Small intestine (tissue), 7 donors: ENCODE data around the gene MUC20. TPM values are rescaled to one million over a fixed set of nuclear protein-coding genes. Genes with fewer than 3 reads are reported as not detected.

Experiments
- DNase-seq, 2 donors: peaks; one replicate each; pipeline versions ENCODE4 v3.0.0 to v3.0.0-alpha.2; 2013
- FAIRE-seq: peaks from 2 replicates; lab custom pipeline; 2012; peaks lifted over from hg19 to GRCh38; lab: Jason Lieb, UNC
- H3K27ac ChIP-seq, 3 donors: one replicate each; pipeline ENCODE4 v1.5.1; 2013; ENCODE audit warnings: low read length in 2 of 3, mild to moderate bottlenecking in 2 of 3, control low read depth in 1 of 3, inconsistent platforms in 1 of 3, low read depth in 1 of 3, moderate library complexity in 1 of 3
- H3K27me3 ChIP-seq, 3 donors: one replicate each; pipeline ENCODE4 v1.6.1; 2013; ENCODE audit warnings: low read length in 3 of 3, inconsistent platforms in 1 of 3; ENCODE audit not compliant: control insufficient read depth in 3 of 3, insufficient read depth in 3 of 3
- H3K36me3 ChIP-seq, 3 donors: one replicate each; pipeline ENCODE4 v1.6.1; 2013; ENCODE audit warnings: low read length in 3 of 3, inconsistent platforms in 1 of 3, low read depth in 1 of 3, mild to moderate bottlenecking in 1 of 3, moderate library complexity in 1 of 3; ENCODE audit not compliant: control insufficient read depth in 3 of 3, insufficient read depth in 2 of 3
- H3K4me1 ChIP-seq, 3 donors: one replicate each; pipeline ENCODE4 v1.6.1; 2013; ENCODE audit warnings: low read length in 2 of 3, inconsistent platforms in 1 of 3, low read depth in 1 of 3, mild to moderate bottlenecking in 1 of 3, moderate library complexity in 1 of 3; ENCODE audit not compliant: control insufficient read depth in 3 of 3, insufficient read depth in 2 of 3
- H3K4me3 ChIP-seq, 3 donors: one replicate each; pipeline ENCODE4 v1.5.1; 2013; ENCODE audit warnings: low read length in 3 of 3, control low read depth in 1 of 3, inconsistent platforms in 1 of 3, low read depth in 1 of 3, mild to moderate bottlenecking in 1 of 3, moderate library complexity in 1 of 3
- H3K9me3 ChIP-seq, 2 donors: one replicate each; pipeline ENCODE4 v1.6.1; 2013; ENCODE audit warnings: low read depth in 1 of 2, low read length in 1 of 2; ENCODE audit not compliant: control insufficient read depth in 2 of 2, insufficient read depth in 1 of 2
- WGBS, 3 donors: extraction: QIAGEN DNeasy Blood & Tissue Kit; methylation state at CpG; one replicate each; pipeline ENCODE4 v1.1.7; 2013; 5-methylcytosine and 5-hydroxymethylcytosine counted together
- polyA plus RNA-seq, 4 donors: library from polyadenylated mRNA; stranded (reverse) in 3 of 4; unstranded in 1 of 4; fragments of 200-250 nt in 3 of 4; fragments of 120-200 nt in 1 of 4; gene quantifications; one replicate each; pipeline versions ENCODE4 v1.2.1 to v1.2.3, GENCODE V29; 2013
- donor health status: healthy with polysubstance abuse.
- donor health status: control.
- donor health status: control.
- donor health status: Bipolar disorder and iron deficiency.
- donor health status: healthy.

Gene MUC20
- polyA plus RNA-seq, 4 donors, result 16.8 to 54.6 (median 22.3) TPM

- peaks cover 0 to 16% (median 0%) of the 10 kb centered on the region in 3 donors for H3K27me3 ChIP-seq
- H3K27ac ChIP-seq, result no peak overlapping the region
Observed at GRCh38 chr3:195754906-195755305, 34.1 kb downstream of the MUC20 start.

GRCh38 chr3:195755391-195755790 lies 34.6 kb downstream of the MUC20 start:
- H3K4me3 ChIP-seq, result no peak overlapping the region
- WGBS, 3 donors, result 92 to 96% (median 94%) methylated on average over 7 of the region's 7 CpGs
- DNase-seq (no peak), FAIRE-seq (no peak)
- peaks cover 0 to 4% (median 0%) of the 10 kb centered on the region in 3 donors for H3K4me1 ChIP-seq
- H3K27me3 ChIP-seq, result peaks cover 0 to 17% (median 0%) of the 10 kb centered on the region in 3 donors
- no peaks in the 10 kb centered on the region for H3K9me3 ChIP-seq
- H3K27ac ChIP-seq, result no peak overlapping the region
- no peaks in the 10 kb centered on the region for H3K36me3 ChIP-seq

More at GRCh38 chr3:195754906-195755305, 34.1 kb downstream of the MUC20 start:
- FAIRE-seq, result no peak
- H3K36me3 ChIP-seq, result no peaks in the 10 kb centered on the region
- no peaks in the 10 kb centered on the region for H3K9me3 ChIP-seq
- WGBS, 3 donors, result 83 to 88% (median 83%) methylated on average over 7 of the region's 7 CpGs
- H3K4me1 ChIP-seq, result peaks cover 0 to 4% (median 0%) of the 10 kb centered on the region in 3 donors
- H3K4me3 ChIP-seq, result no peak overlapping the region
- DNase-seq, result no peak

- WGBS, 3 donors, result 75 to 78% (median 77%) methylated on average over 16 of the region's 16 CpGs
- Histone ChIP-seq H3K27ac (no peak overlapping the region), H3K9me3 (no peaks in the 10 kb centered on the region), H3K36me3 (no peaks in the 10 kb centered on the region), H3K4me1 (peaks cover 0 to 4% (median 0%) of the 10 kb centered on the region in 3 donors), H3K27me3 (peaks cover 0 to 23% (median 3%) of the 10 kb centered on the region in 3 donors), H3K4me3 (no peak overlapping the region)
- no peak for FAIRE-seq
- no peak for DNase-seq
Observed at GRCh38 chr3:195755791-195756676, 35.3 kb downstream of the MUC20 start.

DNA sequence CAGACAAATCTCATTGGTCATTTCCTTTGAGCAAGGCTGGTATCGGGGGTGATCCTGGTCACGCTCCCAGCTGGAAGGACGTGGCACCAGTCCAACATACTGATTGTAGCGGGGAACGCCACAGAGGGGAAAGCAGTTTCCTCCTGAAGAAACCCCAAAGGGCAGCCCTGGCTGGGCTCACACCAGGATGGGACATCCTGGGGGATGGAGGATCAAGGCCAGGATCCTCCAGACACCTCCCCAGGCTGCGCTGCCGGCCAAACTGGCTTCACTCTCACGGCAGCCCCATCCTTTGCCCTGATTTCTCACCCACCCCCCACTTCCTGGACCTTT lies 36.6 kb downstream of the MUC20 start:
- DNase-seq (no peak), FAIRE-seq (no peak)
- 12 to 31% (median 28%) methylated on average over 8 of the region's 8 CpGs for WGBS, 3 donors
- Histone ChIP-seq H3K4me1 (no peaks in the 10 kb centered on the region), H3K9me3 (no peaks in the 10 kb centered on the region), H3K27me3 (peaks cover 3 to 33% (median 3%) of the 10 kb centered on the region in 3 donors), H3K27ac (no peak overlapping the region), H3K4me3 (no peak overlapping the region), H3K36me3 (no peaks in the 10 kb centered on the region)

GRCh38 chr3:195757827-195758226 lies 37.0 kb downstream of the MUC20 start:
- DNase-seq, result no peak
- no peak overlapping the region for H3K27ac ChIP-seq
- H3K27me3 ChIP-seq, result peaks cover 3 to 33% (median 3%) of the 10 kb centered on the region in 3 donors
- H3K4me1 ChIP-seq, result no peaks in the 10 kb centered on the region
- 33 to 56% (median 44%) methylated on average over 10 of the region's 10 CpGs for WGBS, 3 donors
- H3K4me3 ChIP-seq, result no peak overlapping the region
- H3K9me3 ChIP-seq, result no peaks in the 10 kb centered on the region
- H3K36me3 ChIP-seq, result no peaks in the 10 kb centered on the region
- no peak for FAIRE-seq

GRCh38 chr3:195758721-195759353 lies 38.1 kb downstream of the MUC20 start:
- WGBS, 3 donors, result 70 to 80% (median 73%) methylated on average over 19 of the region's 19 CpGs
- Histone ChIP-seq H3K9me3 (no peaks in the 10 kb centered on the region), H3K4me1 (no peaks in the 10 kb centered on the region), H3K36me3 (no peaks in the 10 kb centered on the region), H3K27ac (no peak overlapping the region), H3K27me3 (peaks cover 3 to 33% (median 3%) of the 10 kb centered on the region in 3 donors), H3K4me3 (no peak overlapping the region)
- FAIRE-seq (no peak), DNase-seq (no peak)

GRCh38 chr3:195760345-195761122 lies 39.8 kb downstream of the MUC20 start:
- H3K36me3 ChIP-seq, result no peaks in the 10 kb centered on the region
- DNase-seq, result no peak
- no peaks in the 10 kb centered on the region for H3K4me1 ChIP-seq
- no peak overlapping the region for H3K27ac ChIP-seq
- H3K9me3 ChIP-seq, result no peaks in the 10 kb centered on the region
- H3K27me3 ChIP-seq, result peaks cover 3 to 33% (median 3%) of the 10 kb centered on the region in 3 donors
- FAIRE-seq, result no peak
- H3K4me3 ChIP-seq, result no peak overlapping the region
- WGBS, 3 donors, result 73 to 75% (median 73%) methylated on average over 24 of the region's 24 CpGs

- no peak overlapping the region for H3K27ac ChIP-seq
- FAIRE-seq, result no peak
- H3K27me3 ChIP-seq, result peaks cover 3 to 33% (median 3%) of the 10 kb centered on the region in 3 donors
- no peaks in the 10 kb centered on the region for H3K4me1 ChIP-seq
- no peaks in the 10 kb centered on the region for H3K36me3 ChIP-seq
- WGBS, 3 donors, result 78 to 82% (median 80%) methylated on average over 10 of the region's 10 CpGs
- no peak overlapping the region for H3K4me3 ChIP-seq
- no peak for DNase-seq
- H3K9me3 ChIP-seq, result no peaks in the 10 kb centered on the region
Observed at GRCh38 chr3:195761123-195761566, 40.4 kb downstream of the MUC20 start.
